Activated T-helper 1 cell treated with anti-CD3 and anti-CD28 coated beads, Interleukin-12 subunit alpha, Interleukin-12 subunit beta, Interleukin-2, Interleukin-4 antibody, amounts not matched to agents 30 ng/mL and 10 ng/mL and 1 ng/mL, durations not matched to agents 14 hours and 24 hours and 36 hours (primary cell): ENCODE measurements around the gene ATP8A2. TPM values are rescaled to one million over a fixed set of nuclear protein-coding genes. Genes with fewer than 3 reads are reported as not detected.

ENCODE experiments used
- DNase-seq: peaks from one replicate; pipeline ENCODE4 v3.0.0; 2021; ENCODE audit warnings: low spot score
- H3K27ac Mint-ChIP-seq: one replicate; pipeline ENCODE4 v1.8.0; 2021; ENCODE audit warnings: mild to moderate bottlenecking, mixed read lengths
- H3K27me3 Mint-ChIP-seq: one replicate; pipeline ENCODE4 v1.8.0; 2022; ENCODE audit warnings: mild to moderate bottlenecking, moderate library complexity, mixed read lengths; ENCODE audit not compliant: insufficient read depth
- H3K36me3 Mint-ChIP-seq: one replicate; pipeline ENCODE4 v1.8.0; 2021; ENCODE audit warnings: low read depth, mixed read lengths
- H3K4me1 Mint-ChIP-seq: one replicate; pipeline ENCODE4 v1.8.0; 2021; ENCODE audit warnings: low read depth, mixed read lengths
- H3K4me3 Mint-ChIP-seq: one replicate; pipeline ENCODE4 v1.8.0; 2021; ENCODE audit warnings: mild to moderate bottlenecking, moderate library complexity, mixed read lengths
- H3K9me3 Mint-ChIP-seq: one replicate; pipeline ENCODE4 v1.8.0; 2021; ENCODE audit warnings: mixed read lengths
- intact Hi-C: fragments of 100-400 bp; cut with micrococcal nuclease; formaldehyde crosslinking; loops from one replicate; pipeline ENCODE4 v1.15.1; 2024
- total RNA-seq: library from RNA; stranded (reverse); gene quantifications from 2 replicates; pipeline ENCODE4 v1.2.3, GENCODE V29; 2022

The ATP8A2 gene
- total RNA-seq, 1 donor from 2014 or later, result 0.52 TPM

DNA sequence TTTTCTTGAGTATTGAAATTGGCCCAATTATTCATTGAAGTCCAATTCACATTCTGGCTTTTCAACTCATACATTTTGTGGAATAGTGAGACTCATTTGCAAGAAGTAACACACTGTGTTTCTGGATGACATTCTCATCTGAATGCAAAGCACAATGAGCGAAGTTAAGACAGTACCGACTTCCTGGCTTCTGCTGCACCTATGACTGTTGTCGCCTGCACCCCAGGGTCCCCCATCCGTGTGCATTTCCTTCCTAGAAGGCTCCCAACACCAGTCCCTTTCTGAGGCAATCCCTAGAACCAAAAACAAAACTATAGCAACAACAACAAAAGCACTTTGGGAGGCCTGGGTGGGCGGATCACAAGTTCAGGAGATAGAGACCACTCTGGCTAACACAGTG, 496.7 kb downstream of the ATP8A2 start:
- no peak for DNase-seq
- intact Hi-C loops, result no loop called here
- H3K9me3 Mint-ChIP-seq, result no peaks in the 10 kb centered on the region
- H3K27ac Mint-ChIP-seq, result no peak overlapping the region
- H3K27me3 Mint-ChIP-seq, result peaks cover 2% of the 10 kb centered on the region
- H3K4me1 Mint-ChIP-seq, result peaks cover 34% of the 10 kb centered on the region
- no peak overlapping the region for H3K4me3 Mint-ChIP-seq
- peaks cover 1% of the 10 kb centered on the region for H3K36me3 Mint-ChIP-seq

- no peak for DNase-seq
- Mint-ChIP-seq H3K9me3 (peaks cover 5% of the 10 kb centered on the region), H3K27ac (no peak overlapping the region), H3K4me3 (no peak overlapping the region), H3K4me1 (peaks cover 49% of the 10 kb centered on the region), H3K27me3 (peaks cover 4% of the 10 kb centered on the region), H3K36me3 (peaks cover 8% of the 10 kb centered on the region)
- intact Hi-C loops, result loop anchor here (5.0 kb wide), 1 partner anchor 108 kb away; no protein-coding TSS in a partner anchor
These were observed 498.2 kb downstream of the ATP8A2 start for GRCh38 chr13:25869941-25870340.

DNA sequence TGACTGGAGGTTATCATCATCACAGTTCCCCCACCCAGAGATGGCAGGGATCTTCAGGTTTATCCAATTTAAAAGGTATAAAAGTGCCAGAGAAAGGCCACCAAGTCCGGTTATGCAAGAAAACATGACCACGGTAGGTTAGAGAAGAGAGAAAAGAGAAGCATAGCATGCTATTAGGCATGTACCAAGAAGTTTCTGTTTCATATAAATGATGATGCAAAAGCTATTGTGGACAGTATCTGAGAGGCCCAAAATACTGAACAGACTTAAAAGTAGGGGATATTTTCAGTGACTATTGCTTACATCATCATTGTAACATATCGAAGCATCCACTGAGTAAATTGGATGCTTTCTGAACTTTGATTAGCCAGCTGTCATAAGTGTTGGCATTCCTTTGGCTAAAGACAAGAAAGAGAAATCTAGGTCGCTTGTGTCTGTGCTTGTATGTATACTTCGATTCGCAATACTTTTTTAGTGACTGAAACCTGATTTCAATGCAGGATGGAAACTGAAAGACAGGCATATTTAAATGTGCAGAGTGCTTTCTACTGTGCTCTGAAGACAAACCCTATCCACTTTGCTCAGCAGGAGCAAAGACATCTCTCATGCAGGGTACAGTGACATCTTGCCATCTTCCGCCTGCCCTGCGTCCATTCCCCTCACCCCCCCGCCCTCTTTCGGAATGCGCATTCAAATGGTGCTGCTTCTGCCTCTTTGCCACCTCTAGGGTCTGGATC, 499.8 kb downstream of the ATP8A2 start:
- no peak for DNase-seq
- Mint-ChIP-seq H3K36me3 (peaks cover 9% of the 10 kb centered on the region), H3K27ac (peak overlapping the region; percentile 62), H3K27me3 (peaks cover 4% of the 10 kb centered on the region), H3K4me3 (no peak overlapping the region), H3K9me3 (peaks cover 5% of the 10 kb centered on the region), H3K4me1 (peaks cover 61% of the 10 kb centered on the region)
- intact Hi-C loops, result loop anchor here (5.0 kb wide), 1 partner anchor 109 kb away; no protein-coding TSS in a partner anchor

GRCh38 chr13:25872481-25873241, 500.9 kb downstream of the ATP8A2 start:
- Mint-ChIP-seq H3K4me1 (peaks cover 69% of the 10 kb centered on the region), H3K27ac (peak overlapping the region; percentile 47), H3K4me3 (peak overlapping the region; percentile 27), H3K36me3 (peaks cover 9% of the 10 kb centered on the region), H3K9me3 (peaks cover 11% of the 10 kb centered on the region), H3K27me3 (peaks cover 2% of the 10 kb centered on the region)
- intact Hi-C loops, result loop anchor here (1.0 to 5.0 kb wide), 3 partner anchors 15 to 110 kb away; no protein-coding TSS in a partner anchor
- no peak for DNase-seq

- peaks cover 9% of the 10 kb centered on the region for H3K36me3 Mint-ChIP-seq
- H3K27ac Mint-ChIP-seq, result peak overlapping the region; percentile 47
- intact Hi-C loops, result loop anchor here (1.0 to 5.0 kb wide), 3 partner anchors 14 to 111 kb away; no protein-coding TSS in a partner anchor
- H3K4me3 Mint-ChIP-seq, result no peak overlapping the region
- peaks cover 2% of the 10 kb centered on the region for H3K27me3 Mint-ChIP-seq
- H3K9me3 Mint-ChIP-seq, result peaks cover 11% of the 10 kb centered on the region
- H3K4me1 Mint-ChIP-seq, result peaks cover 72% of the 10 kb centered on the region
- DNase-seq, result no peak
These were observed 501.5 kb downstream of the ATP8A2 start for GRCh38 chr13:25873242-25873612.

- peak overlapping the region; percentile 87 for H3K27ac Mint-ChIP-seq
- peaks cover 67% of the 10 kb centered on the region for H3K4me1 Mint-ChIP-seq
- H3K4me3 Mint-ChIP-seq, result peak overlapping the region; percentile 53
- peaks cover 2% of the 10 kb centered on the region for H3K27me3 Mint-ChIP-seq
- no peak for DNase-seq
- intact Hi-C loops, result loop anchor here (5.0 kb wide), 1 partner anchor 112 kb away; no protein-coding TSS in a partner anchor
- H3K9me3 Mint-ChIP-seq, result peaks cover 11% of the 10 kb centered on the region
- peaks cover 9% of the 10 kb centered on the region for H3K36me3 Mint-ChIP-seq
These were observed 502.4 kb downstream of the ATP8A2 start for GRCh38 chr13:25874064-25874737.

- Mint-ChIP-seq H3K4me1 (peaks cover 67% of the 10 kb centered on the region), H3K9me3 (peaks cover 11% of the 10 kb centered on the region), H3K4me3 (peak overlapping the region; percentile 62), H3K27me3 (peaks cover 2% of the 10 kb centered on the region), H3K36me3 (peaks cover 9% of the 10 kb centered on the region), H3K27ac (peak overlapping the region; percentile 87)
- intact Hi-C loops, result loop anchor here (1.0 to 5.0 kb wide), 2 partner anchors 26 to 113 kb away; no protein-coding TSS in a partner anchor
- DNase-seq, result peak; percentile 44
These were observed 503.1 kb downstream of the ATP8A2 start for GRCh38 chr13:25874907-25875306.

DNA sequence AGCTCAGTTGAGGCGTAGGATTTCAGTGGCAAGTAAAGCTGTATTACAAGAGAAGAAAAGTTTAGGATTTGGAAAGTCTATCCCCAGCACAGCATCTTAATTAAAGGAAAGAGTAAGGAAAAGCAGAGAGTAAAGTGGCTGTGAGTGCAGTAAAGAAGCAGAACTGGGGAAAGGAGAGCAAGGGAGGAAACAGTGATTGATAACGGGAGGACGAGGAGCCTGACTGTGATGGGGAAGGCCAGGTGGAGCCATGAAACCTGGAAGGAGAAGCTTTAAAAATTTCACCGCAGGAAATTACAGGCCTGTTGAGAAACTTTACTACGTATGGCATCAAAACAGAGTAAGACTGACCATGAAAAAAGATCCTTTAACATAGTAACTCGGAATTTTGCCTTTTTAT, 504.5 kb downstream of the ATP8A2 start:
- intact Hi-C loops, result no loop called here
- no peak overlapping the region for H3K27ac Mint-ChIP-seq
- H3K36me3 Mint-ChIP-seq, result peaks cover 9% of the 10 kb centered on the region
- no peak for DNase-seq
- H3K4me3 Mint-ChIP-seq, result no peak overlapping the region
- H3K9me3 Mint-ChIP-seq, result peaks cover 11% of the 10 kb centered on the region
- H3K4me1 Mint-ChIP-seq, result peaks cover 70% of the 10 kb centered on the region
- H3K27me3 Mint-ChIP-seq, result peaks cover 2% of the 10 kb centered on the region

DNA sequence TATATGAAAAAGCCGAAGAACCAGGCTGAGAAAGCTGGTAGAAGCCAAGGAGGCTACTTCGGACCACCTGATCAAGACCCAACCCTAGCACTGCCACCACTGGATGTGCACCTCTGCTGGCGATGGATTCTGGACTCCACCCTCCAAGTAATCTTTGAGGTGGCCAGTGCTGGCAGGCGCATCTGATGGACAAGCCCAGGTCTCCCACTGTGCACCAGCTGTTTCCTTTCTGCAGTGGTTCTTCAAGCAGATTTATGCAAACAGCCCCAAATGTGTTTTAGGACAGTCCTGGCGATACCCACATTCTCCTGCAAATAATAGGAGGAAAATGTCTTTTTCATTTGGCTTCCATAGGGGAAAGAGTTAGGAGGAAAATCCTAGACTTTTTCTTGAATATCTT, 507.7 kb downstream of the ATP8A2 start:
- peaks cover under 1% of the 10 kb centered on the region for H3K27me3 Mint-ChIP-seq
- H3K36me3 Mint-ChIP-seq, result peaks cover 4% of the 10 kb centered on the region
- intact Hi-C loops, result no loop called here
- peaks cover 68% of the 10 kb centered on the region for H3K4me1 Mint-ChIP-seq
- DNase-seq, result no peak
- H3K9me3 Mint-ChIP-seq, result peaks cover 6% of the 10 kb centered on the region
- no peak overlapping the region for H3K4me3 Mint-ChIP-seq
- no peak overlapping the region for H3K27ac Mint-ChIP-seq

GRCh38 chr13:25881136-25881926, 509.6 kb downstream of the ATP8A2 start:
- Mint-ChIP-seq H3K27ac (no peak overlapping the region), H3K9me3 (peaks cover 6% of the 10 kb centered on the region), H3K4me3 (no peak overlapping the region), H3K4me1 (peaks cover 62% of the 10 kb centered on the region), H3K36me3 (no peaks in the 10 kb centered on the region), H3K27me3 (peaks cover 5% of the 10 kb centered on the region)
- DNase-seq, result no peak
- intact Hi-C loops, result loop anchor here (2.0 to 10.0 kb wide), 2 partner anchors 171 to 597 kb away; partner anchors contain the start of genes MTMR6 and SHISA2

DNA sequence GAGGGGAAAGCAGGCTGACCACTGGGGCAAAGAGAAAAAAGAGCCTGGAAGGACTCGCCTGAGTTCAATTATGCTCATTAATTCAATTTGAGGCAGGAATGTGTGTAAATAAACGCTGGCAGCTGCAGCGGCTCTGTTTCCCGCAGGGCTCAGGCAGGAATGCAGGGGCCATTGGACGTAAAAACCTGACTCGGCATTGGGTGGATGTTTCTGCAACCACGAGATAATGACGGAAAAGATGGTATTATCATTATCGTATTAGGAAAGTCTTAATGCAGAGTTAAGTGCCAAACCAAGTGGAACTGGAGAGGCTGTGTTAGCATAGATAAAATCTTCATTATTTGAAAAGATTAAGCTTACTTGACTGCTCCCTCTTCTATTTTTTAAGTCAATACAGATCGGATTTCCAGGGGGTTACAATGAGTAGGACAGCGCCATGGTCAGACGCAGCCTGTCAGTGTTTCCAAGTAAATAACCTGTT, 510.2 kb downstream of the ATP8A2 start:
- intact Hi-C loops, result loop anchor here (2.0 to 10.0 kb wide), 2 partner anchors 171 to 597 kb away; partner anchors contain the start of genes MTMR6 and SHISA2
- Mint-ChIP-seq H3K4me3 (no peak overlapping the region), H3K27ac (no peak overlapping the region), H3K4me1 (peaks cover 67% of the 10 kb centered on the region), H3K9me3 (peaks cover 6% of the 10 kb centered on the region), H3K27me3 (peaks cover 5% of the 10 kb centered on the region), H3K36me3 (no peaks in the 10 kb centered on the region)
- no peak for DNase-seq
